HG03025 (cell line): ENCODE data around the gene FGFRL1.
"Not testable (repeated sequence)": the region's sequence is repeated elsewhere in the genome, so short reads cannot be mapped to it uniquely, and the experiment has no call there.

Experiments
- ATAC-seq: cut with Tn5 transposase; IDR thresholded peaks from one replicate; pipeline ENCODE4 v1.9.1; 2021; ENCODE audit warnings: mild to moderate bottlenecking, moderate library complexity; ENCODE audit not compliant: unreplicated experiment, low FRiP score

FGFRL1 gene

GRCh38 chr4:991451-992296 lies 19.8 kb upstream of the FGFRL1 start:
- ATAC-seq: no peak

- ATAC-seq: no peak
Observed at GRCh38 chr4:992297-993110, 18.9 kb upstream of the FGFRL1 start.

GRCh38 chr4:993111-994029 lies 18.1 kb upstream of the FGFRL1 start, which contains the start of gene SLC26A1:
SLC26A1 (minus strand) TSS chr4:993404; CDS start chr4:991703, 1,701 bp downstream.
- ATAC-seq: no peak

GRCh38 chr4:995311-996026 lies 16.0 kb upstream of the FGFRL1 start:
- ATAC-seq: no peak

GRCh38 chr4:996030-996996 lies 15.1 kb upstream of the FGFRL1 start:
- ATAC-seq: no peak

- ATAC-seq: no peak
Observed at GRCh38 chr4:996997-997374, 14.4 kb upstream of the FGFRL1 start.

GRCh38 chr4:997375-998071 lies 13.9 kb upstream of the FGFRL1 start:
- no peak for ATAC-seq

- no peak for ATAC-seq
Observed at GRCh38 chr4:998096-998691, 13.2 kb upstream of the FGFRL1 start.

- not testable (repeated sequence) for ATAC-seq
Observed at GRCh38 chr4:999240-999863, 12.1 kb upstream of the FGFRL1 start.

GRCh38 chr4:999882-1000425 lies 11.5 kb upstream of the FGFRL1 start:
- no peak for ATAC-seq

- no peak for ATAC-seq
Observed at GRCh38 chr4:1000686-1001260, 10.7 kb upstream of the FGFRL1 start.

- no peak for ATAC-seq
Observed at GRCh38 chr4:1001561-1002130, 9.8 kb upstream of the FGFRL1 start.

- no peak for ATAC-seq
Observed at GRCh38 chr4:1002131-1002630, 9.2 kb upstream of the FGFRL1 start.

GRCh38 chr4:1002631-1003251 lies 8.7 kb upstream of the FGFRL1 start:
- ATAC-seq: no peak

- no peak for ATAC-seq
Observed at GRCh38 chr4:1003271-1004070, 8.0 kb upstream of the FGFRL1 start.
